H1 (cell line): ENCODE measurements around the gene B9D2. TPM values are rescaled to one million over a fixed set of nuclear protein-coding genes. Genes with fewer than 3 reads are reported as not detected.

Experiments used
- CTCF ChIA-PET: fragments of 300-600 bp; sonication (Branson Sonifier 250); formaldehyde crosslinking; loops from one replicate; lab custom pipeline; 2021; ENCODE audit not compliant: partially characterized antibody; lab: Charles Lee
- POLR2A ChIA-PET: fragments of 300-600 bp; sonication (Branson Sonifier 250); formaldehyde crosslinking; loops from one replicate; lab custom pipeline; 2021; ENCODE audit warnings: inconsistent platforms; ENCODE audit not compliant: partially characterized antibody; lab: Charles Lee
- DNase-seq, 2 experiments: peaks; one replicate each; pipeline versions ENCODE4 v3.0.0 to v3.0.0-alpha.2; 2010 to 2022; ENCODE audit warnings: low spot score in 2 of 2, low read depth in 1 of 2, mixed read lengths in 1 of 2
- FAIRE-seq: peaks from 2 replicates; lab custom pipeline; 2011; peaks lifted over from hg19 to GRCh38; lab: Jason Lieb, UNC
- H2AFZ ChIP-seq: 2 replicates; pipeline ENCODE4 v1.8.1; 2012; ENCODE audit warnings: low read length, inconsistent platforms
- H2AK5ac ChIP-seq: 2 replicates; pipeline ENCODE4 v1.6.1; 2013; ENCODE audit warnings: low read depth, low read length
- H2BK120ac ChIP-seq: replicated peaks from 2 replicates; pipeline ENCODE3; 2013; ENCODE audit warnings: low read depth, low read length, inconsistent platforms
- H2BK12ac ChIP-seq: 2 replicates; pipeline ENCODE4 v1.6.1; 2013; ENCODE audit warnings: low read depth, low read length
- H2BK15ac ChIP-seq: 2 replicates; pipeline ENCODE4 v1.6.1; 2013; ENCODE audit warnings: low read length
- H2BK20ac ChIP-seq: 2 replicates; pipeline ENCODE4 v1.6.1; 2013; ENCODE audit warnings: low read length
- H2BK5ac ChIP-seq: 2 replicates; pipeline ENCODE4 v1.6.1; 2013; ENCODE audit warnings: low read depth, low read length
- H3K14ac ChIP-seq: 2 replicates; pipeline ENCODE4 v1.6.1; 2013; ENCODE audit warnings: inconsistent platforms; ENCODE audit not compliant: insufficient read length
- H3K18ac ChIP-seq: 2 replicates; pipeline ENCODE4 v1.6.1; 2013; ENCODE audit warnings: low read length; ENCODE audit errors: extremely low read depth
- H3K23ac ChIP-seq: 2 replicates; pipeline ENCODE4 v1.6.1; 2013; ENCODE audit warnings: inconsistent platforms; ENCODE audit not compliant: insufficient read length
- H3K23me2 ChIP-seq: 2 replicates; pipeline ENCODE4 v1.6.1; 2013; ENCODE audit warnings: low read depth, low read length
- H3K27ac ChIP-seq: 2 replicates; pipeline ENCODE4 v1.6.1; 2011; ENCODE audit warnings: low read depth, low read length, inconsistent platforms
- H3K27me3 ChIP-seq, 4 experiments: replicated peaks in 1 of 4; 1 replicate in 1 of 4; 2 replicates in 3 of 4; pipeline versions ENCODE4 v1.6.1 to v1.8.1; 2011 to 2013; ENCODE audit warnings: low read length in 3 of 4, mild to moderate bottlenecking in 3 of 4, inconsistent platforms in 2 of 4, mixed read lengths in 2 of 4, moderate library complexity in 1 of 4; ENCODE audit not compliant: control insufficient read depth in 3 of 4, insufficient read depth in 3 of 4; ENCODE audit errors: extremely low read depth in 1 of 4
- H3K36me3 ChIP-seq, 4 experiments: 2 replicates each; pipeline versions ENCODE4 v1.6.1 to v1.8.1; 2011 to 2013; ENCODE audit warnings: mild to moderate bottlenecking in 4 of 4, low read length in 3 of 4, moderate library complexity in 2 of 4, control low read depth in 1 of 4, inconsistent platforms in 1 of 4; ENCODE audit not compliant: insufficient read depth in 4 of 4, control insufficient read depth in 2 of 4
- H3K4ac ChIP-seq: replicated peaks from 2 replicates; pipeline ENCODE3; 2013; ENCODE audit warnings: low read length, low read depth, mixed read lengths, inconsistent platforms; ENCODE audit not compliant: insufficient read length
- H3K4me1 ChIP-seq, 4 experiments: replicated peaks in 1 of 4; 1 replicate in 1 of 4; 2 replicates in 3 of 4; pipeline versions ENCODE4 v1.6.1 to v1.8.1; 2011 to 2013; ENCODE audit warnings: low read length in 3 of 4, inconsistent platforms in 2 of 4, mixed read lengths in 1 of 4; ENCODE audit not compliant: insufficient read depth in 4 of 4, control insufficient read depth in 3 of 4
- H3K4me2 ChIP-seq, 2 experiments: 2 replicates each; pipeline versions ENCODE4 v1.6.1 to v1.8.1; 2011 to 2013; ENCODE audit warnings: low read depth in 2 of 2, low read length in 2 of 2, control low read depth in 1 of 2, inconsistent platforms in 1 of 2, mild to moderate bottlenecking in 1 of 2; ENCODE audit not compliant: insufficient read depth in 1 of 2
- H3K4me3 ChIP-seq, 4 experiments: fragments of 200-600, 300-600 bp in 1 of 4; sonication (generic), shearing (Covaris generic), sonication (Bioruptor Twin) in 1 of 4; 2 replicates each; pipeline versions ENCODE4 v1.5.1 to v1.8.1; 2011 to 2016; ENCODE audit warnings: low read length in 4 of 4, low read depth in 3 of 4, control low read depth in 2 of 4, inconsistent platforms in 2 of 4, mild to moderate bottlenecking in 2 of 4, mixed read lengths in 1 of 4, moderate library complexity in 1 of 4; ENCODE audit not compliant: insufficient read depth in 2 of 4; ENCODE audit errors: extremely low read depth in 1 of 4
- H3K56ac ChIP-seq: replicated peaks from 2 replicates; pipeline ENCODE3; 2013; ENCODE audit warnings: low read depth, mild to moderate bottlenecking, mixed read lengths, low read length, inconsistent platforms; ENCODE audit not compliant: insufficient read length
- H3K79me1 ChIP-seq: 2 replicates; pipeline ENCODE4 v1.6.1; 2013; ENCODE audit warnings: low read depth, low read length, control low read depth
- H3K79me2 ChIP-seq, 2 experiments: 2 replicates each; pipeline versions ENCODE4 v1.6.1 to v1.8.1; 2012 to 2013; ENCODE audit warnings: low read length in 2 of 2, mild to moderate bottlenecking in 2 of 2, inconsistent platforms in 1 of 2; ENCODE audit not compliant: insufficient read depth in 2 of 2, control insufficient read depth in 1 of 2
- H3K9ac ChIP-seq, 4 experiments: replicated peaks in 1 of 4; 1 replicate in 1 of 4; 2 replicates in 3 of 4; pipeline versions ENCODE4 v1.6.1 to v1.8.1; 2011 to 2013; ENCODE audit warnings: low read depth in 3 of 4, low read length in 3 of 4, control low read depth in 2 of 4, mild to moderate bottlenecking in 2 of 4, moderate library complexity in 2 of 4, inconsistent platforms in 1 of 4; ENCODE audit errors: extremely low read depth in 1 of 4
- H3K9me3 ChIP-seq, 2 experiments: 2 replicates each; pipeline versions ENCODE4 v1.6.1 to v1.8.1; 2012 to 2013; ENCODE audit warnings: mild to moderate bottlenecking in 2 of 2, moderate library complexity in 2 of 2, control low read depth in 1 of 2, inconsistent platforms in 1 of 2, low read depth in 1 of 2, low read length in 1 of 2, mixed read lengths in 1 of 2; ENCODE audit not compliant: insufficient read depth in 2 of 2
- H4K20me1 ChIP-seq, 2 experiments: replicated peaks in 1 of 2; 2 replicates each; pipeline versions ENCODE3 to v1.8.1; 2011 to 2013; ENCODE audit warnings: inconsistent platforms in 2 of 2, low read length in 2 of 2, mild to moderate bottlenecking in 1 of 2; ENCODE audit not compliant: insufficient read depth in 2 of 2, control insufficient read depth in 1 of 2
- H4K5ac ChIP-seq: 2 replicates; pipeline ENCODE4 v1.6.1; 2013; ENCODE audit warnings: low read length, low read depth, mixed read lengths, inconsistent platforms; ENCODE audit not compliant: insufficient read length
- H4K8ac ChIP-seq: 2 replicates; pipeline ENCODE4 v1.8.0; 2013; ENCODE audit warnings: mild to moderate bottlenecking, moderate library complexity, low read length, inconsistent platforms; ENCODE audit not compliant: insufficient read depth; ENCODE audit errors: extremely low read depth
- H4K91ac ChIP-seq: replicated peaks from 2 replicates; pipeline ENCODE3; 2013; ENCODE audit warnings: low read length, mixed read lengths, inconsistent platforms; ENCODE audit not compliant: insufficient read length
- ATF3 ChIP-seq: IDR thresholded peaks from 2 replicates; pipeline ENCODE4 v1.6.1; 2011; ENCODE audit warnings: low read depth, mild to moderate bottlenecking, low read length; ENCODE audit not compliant: insufficient read depth
- HDAC6 ChIP-seq: IDR thresholded peaks from one replicate; pipeline ENCODE4 v1.7.1; 2012; ENCODE audit warnings: low read depth, mild to moderate bottlenecking, inconsistent platforms, low read length, moderate library complexity
- KDM5A ChIP-seq: fragments of 200-600 bp; IDR thresholded peaks from 2 replicates; pipeline ENCODE4 v1.7.1; 2012; ENCODE audit warnings: mild to moderate bottlenecking, low read length, inconsistent platforms, mixed read lengths
- TAF1 ChIP-seq: IDR thresholded peaks from 2 replicates; pipeline ENCODE4 v1.6.1; 2011; ENCODE audit warnings: mild to moderate bottlenecking, low read depth, low read length
- TCF12 ChIP-seq: IDR thresholded peaks from 2 replicates; pipeline ENCODE4 v1.6.1; 2011; ENCODE audit warnings: low read depth, mild to moderate bottlenecking, low read length
- USF2 ChIP-seq: IDR thresholded peaks from 2 replicates; pipeline ENCODE4 v1.6.1; 2011; ENCODE audit warnings: low read length, improper control_type of control experiment
- ZNF274 ChIP-seq: IDR thresholded peaks from 2 replicates; pipeline ENCODE4 v1.7.0; 2012; ENCODE audit warnings: low read length, borderline replicate concordance; ENCODE audit errors: extremely low read depth
- WGBS, 2 experiments: shearing (Covaris generic) in 1 of 2; methylation state at CpG; one replicate each; pipeline versions ENCODE4 v1.1.6 to v1.1.7; 2013 to 2015; ENCODE audit warnings: low lambda C conversion rate in 2 of 2, mixed read lengths in 2 of 2, inconsistent platforms in 1 of 2, low coverage in 1 of 2, missing lambda C conversion rate in 1 of 2; ENCODE audit not compliant: insufficient replicate concordance in 2 of 2, insufficient coverage in 1 of 2, insufficient read length in 1 of 2; ENCODE audit errors: extremely low coverage in 1 of 2, missing lambda C conversion rate in 1 of 2; 5-methylcytosine and 5-hydroxymethylcytosine counted together
- polyA plus RNA-seq, 7 experiments: library from polyadenylated mRNA; depleted of rRNA in 3 of 7; stranded (reverse) in 5 of 7; unstranded in 2 of 7; fragments of >200 nt in 5 of 7; fragments of 200-250 nt in 2 of 7; gene quantifications; 1 replicate in 5 of 7; 2 replicates in 1 of 7; 4 replicates in 1 of 7; pipeline versions ENCODE4 v1.2.1 to v1.2.3, GENCODE V29; 2011 to 2013; ENCODE audit warnings: missing spikeins in 2 of 7, mixed read lengths in 2 of 7
- total RNA-seq: library from RNA; stranded (reverse); fragmentation: NEBNext Ultra II Directional; extraction: Animal tissue kit (Norgen Biotek cat#: 25700); gene quantifications from 2 replicates; pipeline ENCODE4 v1.2.1, GENCODE V29; 2021

B9D2 gene
- total and polyA plus RNA-seq, 2 of the 8 experiments (the other 6 are each of a cell fraction or from before 2014, with no cell fraction given) = 4.9 to 6.3 TPM

- H3K27ac ChIP-seq = no peak overlapping the region
- H4K8ac ChIP-seq = no peak overlapping the region
- H3K9me3 ChIP-seq = peaks cover 0 to 3% of the 10 kb centered on the region in 2 experiments; a peak in 1 of 4 replicates
- no peak overlapping the region for H3K9ac ChIP-seq
- H2BK12ac ChIP-seq = no peak overlapping the region
- H3K18ac ChIP-seq = no peak overlapping the region
- no peak overlapping the region for H2AFZ ChIP-seq
- H2BK20ac ChIP-seq = no peak overlapping the region
- H3K23me2 ChIP-seq = no peaks in the 10 kb centered on the region
- no peaks in the 10 kb centered on the region; a peak in 1 of 4 replicates for H3K79me2 ChIP-seq
- FAIRE-seq = no peak
- 94% methylated on average over 19 of the region's 19 CpGs; no CpG with 5 or more reads in 1 of the 2 experiments for WGBS, 2 experiments
- H3K4me2 ChIP-seq = no peak overlapping the region
- no peaks in the 10 kb centered on the region; the same call in none of the 2 replicates for H3K79me1 ChIP-seq
- TF ChIP-seq HDAC6 (no peak), ZNF274 (no peak), ATF3 (no peak), USF2 (no peak), TCF12 (no peak), KDM5A (no peak), TAF1 (no peak)
- ChIA-PET CTCF (interaction anchor here (0.6 to 1.6 kb wide), 3 partner anchors 10 to 656 kb away, joined by 3 to 5 read pairs (median 4); no protein-coding TSS in a partner anchor), POLR2A (interaction anchor here (0.6 to 12.6 kb wide), 6 partner anchors 10 to 1058 kb away, joined by 3 to 137 read pairs (median 3); partner anchors contain the start of genes B9D2, CCDC97, DMAC2 and TGFB1)
- no peak overlapping the region for H3K56ac ChIP-seq
- peaks cover 15 to 36% (median 22%) of the 10 kb centered on the region in 4 experiments; a peak in 7 of 8 replicates for H3K36me3 ChIP-seq
- H2BK120ac ChIP-seq = no peak overlapping the region
- H3K14ac ChIP-seq = no peak overlapping the region
- H4K20me1 ChIP-seq = peaks cover 3 to 17% of the 10 kb centered on the region in 2 experiments
- H3K27me3 ChIP-seq = no peaks in the 10 kb centered on the region
- no peak overlapping the region for H4K5ac ChIP-seq
- H2AK5ac ChIP-seq = no peak overlapping the region
- no peak overlapping the region for H3K23ac ChIP-seq
- H3K4ac ChIP-seq = no peak overlapping the region
- no peak for DNase-seq
- no peak overlapping the region for H3K4me3 ChIP-seq
- no peak overlapping the region for H4K91ac ChIP-seq
- peaks cover 0 to 14% (median 6%) of the 10 kb centered on the region in 4 experiments; a peak in 6 of 7 replicates for H3K4me1 ChIP-seq
- H2BK15ac ChIP-seq = no peak overlapping the region
- no peak overlapping the region; the same call in 1 of the 2 replicates for H2BK5ac ChIP-seq
Observed at GRCh38 chr19:41318696-41319499, 45.1 kb downstream of the B9D2 start.
